ENCODE data around the gene RSF1.

DNA sequence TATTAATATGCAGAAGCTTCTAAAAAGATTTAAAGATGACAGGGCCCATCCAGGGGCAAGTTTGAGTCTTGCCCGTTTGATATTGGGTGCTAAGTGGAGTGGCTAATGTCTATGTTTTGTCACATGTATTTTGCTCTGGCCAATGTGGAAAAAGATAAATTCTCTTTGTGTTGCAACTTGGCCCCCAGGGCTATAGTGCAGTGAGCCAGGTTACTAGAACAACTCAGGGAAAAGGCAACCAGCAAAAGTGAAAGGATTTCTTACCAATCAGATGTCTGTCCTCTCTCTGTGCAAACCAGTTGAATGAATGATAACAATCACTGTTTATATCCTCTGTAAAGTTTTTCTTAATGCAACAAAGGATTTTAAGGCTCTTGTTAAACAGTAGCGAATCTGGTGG, 178.3 kb downstream of the RSF1 start:
- TF ChIP-seq, protein P1, sequence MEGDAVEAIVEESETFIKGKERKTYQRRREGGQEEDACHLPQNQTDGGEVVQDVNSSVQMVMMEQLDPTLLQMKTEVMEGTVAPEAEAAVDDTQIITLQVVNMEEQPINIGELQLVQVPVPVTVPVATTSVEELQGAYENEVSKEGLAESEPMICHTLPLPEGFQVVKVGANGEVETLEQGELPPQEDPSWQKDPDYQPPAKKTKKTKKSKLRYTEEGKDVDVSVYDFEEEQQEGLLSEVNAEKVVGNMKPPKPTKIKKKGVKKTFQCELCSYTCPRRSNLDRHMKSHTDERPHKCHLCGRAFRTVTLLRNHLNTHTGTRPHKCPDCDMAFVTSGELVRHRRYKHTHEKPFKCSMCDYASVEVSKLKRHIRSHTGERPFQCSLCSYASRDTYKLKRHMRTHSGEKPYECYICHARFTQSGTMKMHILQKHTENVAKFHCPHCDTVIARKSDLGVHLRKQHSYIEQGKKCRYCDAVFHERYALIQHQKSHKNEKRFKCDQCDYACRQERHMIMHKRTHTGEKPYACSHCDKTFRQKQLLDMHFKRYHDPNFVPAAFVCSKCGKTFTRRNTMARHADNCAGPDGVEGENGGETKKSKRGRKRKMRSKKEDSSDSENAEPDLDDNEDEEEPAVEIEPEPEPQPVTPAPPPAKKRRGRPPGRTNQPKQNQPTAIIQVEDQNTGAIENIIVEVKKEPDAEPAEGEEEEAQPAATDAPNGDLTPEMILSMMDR (IDR thresholded peaks at IDR 0.05), result no peak
- no peak for TF ChIP-seq POLR2A (IDR thresholded peaks at IDR 0.05)
